Measurements from ENCODE around the gene IQCE.

The IQCE gene

GRCh38 chr7:2660359-2661095 is 101.7 kb downstream of the IQCE start:
- peak; percentile 31; the same call in 1 of the 2 replicates for TF ChIP-seq CTCF (IDR thresholded peaks at IDR 0.05)

DNA sequence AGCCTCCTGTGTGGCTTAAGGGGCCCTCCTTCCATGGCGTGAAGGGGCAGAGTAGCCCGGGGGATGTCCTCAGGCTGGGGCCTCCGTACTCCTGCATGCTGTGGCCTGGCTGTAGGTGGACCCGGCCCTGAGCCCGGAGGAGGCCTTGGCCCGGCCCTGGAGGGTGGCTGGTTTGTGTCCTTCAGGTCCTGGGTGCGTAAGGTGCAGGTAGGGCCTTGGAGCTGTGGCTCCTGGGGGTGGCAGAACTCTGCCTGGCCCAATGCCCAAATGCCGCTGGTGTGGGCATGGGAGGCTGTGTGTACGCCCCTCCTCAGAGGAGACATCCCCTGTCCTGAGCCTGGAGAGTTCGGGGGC is 102.3 kb downstream of the IQCE start:
- 0 out of 2 replicates have a peak, but pooled peaks have one; percentile 2 for TF ChIP-seq CTCF (IDR thresholded peaks at IDR 0.05)

DNA sequence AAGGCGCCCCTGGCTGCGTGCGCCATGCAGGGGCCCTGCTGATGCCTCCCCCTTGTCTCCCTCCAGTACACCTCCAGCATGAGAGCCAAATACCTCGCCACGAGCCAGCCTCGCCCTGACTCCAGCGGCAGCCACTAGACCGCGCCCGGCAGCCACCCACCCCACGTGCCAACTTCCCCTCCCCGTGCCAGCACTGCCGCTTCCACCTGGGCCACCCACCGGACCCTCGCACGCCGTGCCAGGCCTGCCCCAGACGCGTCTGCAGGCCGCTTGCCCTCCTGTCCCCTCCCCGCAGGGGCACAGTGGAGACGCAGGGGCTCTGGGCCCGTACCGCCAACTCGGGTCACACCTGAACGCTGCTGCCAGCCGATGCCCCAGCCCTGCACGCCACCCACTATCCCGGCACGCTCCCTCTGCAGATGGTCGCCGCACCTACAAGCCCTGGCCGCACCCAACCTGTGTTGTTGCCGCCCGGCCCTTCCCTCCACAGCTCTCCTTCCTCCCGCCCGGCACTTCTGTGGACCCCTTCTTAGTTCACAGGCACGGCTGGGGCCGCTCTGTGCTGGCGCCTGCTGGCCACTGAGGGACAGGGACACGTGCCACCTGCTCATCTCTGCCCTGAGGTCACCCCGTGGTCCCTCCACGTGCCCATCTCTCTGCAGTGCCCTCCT is 103.0 kb downstream of the IQCE start:
- no peak for TF ChIP-seq CTCF (IDR thresholded peaks at IDR 0.05)

DNA sequence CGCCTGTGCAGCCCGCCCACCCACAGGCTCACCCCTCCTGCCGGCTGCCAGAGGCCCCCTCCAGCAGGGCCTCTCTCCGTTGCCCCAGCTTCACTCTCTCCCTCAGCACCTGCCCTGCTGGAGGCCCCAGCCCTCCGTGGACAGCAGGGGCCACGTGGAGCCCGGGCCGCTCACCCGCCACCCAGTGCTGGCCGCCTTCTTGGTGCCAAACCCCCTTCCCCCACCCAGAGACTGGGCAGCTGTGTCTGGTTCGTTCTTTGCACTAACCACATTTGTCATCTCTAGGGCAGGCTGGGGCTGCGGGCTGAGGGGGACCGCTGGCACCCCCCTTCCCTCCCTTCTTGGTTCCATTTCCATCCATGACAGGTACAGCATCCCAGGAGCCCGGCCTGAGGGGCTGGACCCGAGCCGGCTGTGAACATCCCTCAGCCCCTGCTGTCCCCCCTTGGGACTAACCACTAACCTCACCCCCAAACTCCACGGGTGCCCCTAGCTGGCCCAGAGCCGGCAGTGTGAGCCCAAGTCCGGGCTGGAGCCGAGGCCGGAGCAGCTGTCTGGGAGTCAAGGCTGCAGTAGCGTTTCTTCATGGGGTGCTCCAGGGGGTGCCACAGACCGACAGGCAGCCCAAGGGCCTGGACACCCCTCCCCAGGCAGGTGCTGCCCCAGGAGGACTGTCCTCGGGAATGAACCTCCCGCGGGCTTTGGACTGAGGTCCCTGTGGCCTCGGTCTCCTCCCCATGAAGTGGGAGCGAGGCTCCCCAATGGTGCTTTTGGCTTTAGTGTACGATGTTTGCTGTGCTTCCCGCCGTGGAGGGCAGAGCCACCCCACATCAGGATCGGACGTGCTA is 103.7 kb downstream of the IQCE start:
- no peak for TF ChIP-seq CTCF (IDR thresholded peaks at IDR 0.05)

DNA sequence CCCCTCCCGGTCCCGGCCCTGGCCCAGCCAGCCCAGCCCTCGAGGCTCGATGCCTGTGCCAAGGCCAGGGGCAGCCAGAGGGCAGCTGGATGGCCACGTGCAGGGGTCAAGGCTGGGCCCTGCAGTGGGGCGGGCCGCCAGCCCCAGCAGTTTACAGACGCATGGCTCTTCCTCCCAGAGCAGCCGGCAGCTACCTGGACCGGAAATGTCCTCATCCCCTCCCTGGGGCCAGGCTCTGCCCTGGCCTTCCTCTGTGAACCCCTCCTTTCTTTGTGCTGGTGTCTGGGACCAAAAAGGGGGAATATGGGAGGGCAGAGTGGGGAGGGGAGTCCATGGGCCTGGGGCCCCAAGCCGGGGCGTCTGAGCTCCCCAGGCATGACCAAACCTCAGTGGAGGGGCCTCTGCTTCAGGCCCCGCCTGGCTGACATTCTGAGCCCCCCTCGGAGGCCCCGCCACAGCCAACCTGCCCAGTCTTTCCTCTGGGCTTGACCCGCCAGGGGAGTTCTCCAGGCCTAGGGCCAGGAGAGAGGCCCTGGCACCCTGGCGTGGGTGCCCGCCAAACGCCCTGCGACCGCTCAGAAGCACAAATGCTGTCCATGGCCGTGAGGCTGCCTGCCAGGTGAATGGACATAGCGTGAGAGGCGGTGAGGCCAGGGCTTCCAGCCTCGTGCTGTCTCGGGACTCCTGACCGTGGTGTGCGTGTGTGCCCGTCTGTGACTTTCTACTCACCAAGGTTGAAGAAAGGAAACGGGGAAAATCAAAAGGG is 104.5 kb downstream of the IQCE start:
- TF ChIP-seq CTCF (IDR thresholded peaks at IDR 0.05) = no peak

DNA sequence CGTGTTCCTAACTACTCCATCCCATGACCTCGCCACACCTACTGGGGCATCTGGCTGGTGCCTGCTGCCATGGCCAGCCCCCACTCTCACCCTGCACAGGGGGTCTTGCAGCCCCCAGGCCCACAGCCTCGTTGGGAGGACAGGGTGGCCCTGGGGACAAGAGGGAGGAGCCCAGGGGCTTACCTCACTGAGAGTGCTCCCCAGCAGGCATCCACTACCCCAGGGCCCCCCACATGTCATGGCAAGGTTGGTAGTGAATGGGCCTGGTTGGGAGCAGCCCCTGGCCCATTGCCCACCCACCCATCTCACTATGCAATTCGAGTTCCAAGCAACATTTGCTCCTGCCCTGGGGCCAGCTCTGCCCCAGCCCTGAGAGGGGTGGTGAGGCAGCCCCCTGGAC is 105.2 kb downstream of the IQCE start:
- TF ChIP-seq CTCF (IDR thresholded peaks at IDR 0.05) = no peak
